Stimulated activated CD4-positive, alpha-beta T cell treated with anti-CD3 and anti-CD28 coated beads, Interleukin-4, amount 100 ng/mL, for 4 hours (primary cell): Measurements from ENCODE around the gene TMC3.
"Not testable (repeated sequence)": the region's sequence is repeated elsewhere in the genome, so short reads cannot be mapped to it uniquely, and the experiment has no call there.

Source experiments
- DNase-seq, 2 experiments: peaks; one replicate each; pipeline ENCODE4 v3.0.0-alpha.2; 2020

Gene TMC3

GRCh38 chr15:81343371-81343770, 30.6 kb downstream of the TMC3 start:
- no peak for DNase-seq

GRCh38 chr15:81341351-81341750, 32.7 kb downstream of the TMC3 start:
- no peak for DNase-seq

- no peak for DNase-seq
These were observed 34.2 kb downstream of the TMC3 start for GRCh38 chr15:81339851-81340250.

GRCh38 chr15:81339321-81339720, 34.7 kb downstream of the TMC3 start:
- DNase-seq, result no peak

- DNase-seq, result no peak
These were observed 35.6 kb downstream of the TMC3 start for GRCh38 chr15:81338170-81339007.

GRCh38 chr15:81337713-81338157, 36.3 kb downstream of the TMC3 start:
- DNase-seq, result no peak

GRCh38 chr15:81337241-81337640, 36.8 kb downstream of the TMC3 start:
- DNase-seq, result no peak

- peak; percentile 27 to 37 for DNase-seq
These were observed 37.4 kb downstream of the TMC3 start for GRCh38 chr15:81336568-81336967.

GRCh38 chr15:81335631-81336030, 38.4 kb downstream of the TMC3 start:
- no peak for DNase-seq

GRCh38 chr15:81334768-81335435, 39.1 kb downstream of the TMC3 start:
- DNase-seq, result no peak

GRCh38 chr15:81333363-81333762, 40.6 kb downstream of the TMC3 start:
- no peak for DNase-seq

- DNase-seq, result no peak
These were observed 41.7 kb downstream of the TMC3 start for GRCh38 chr15:81332326-81332725.

- DNase-seq, result no peak
These were observed 42.4 kb downstream of the TMC3 start for GRCh38 chr15:81331600-81331999.

- DNase-seq, result not testable (repeated sequence)
These were observed 42.9 kb downstream of the TMC3 start for GRCh38 chr15:81331141-81331540.

- no peak for DNase-seq
These were observed 43.5 kb downstream of the TMC3 start for GRCh38 chr15:81330366-81331090.

- DNase-seq, result no peak
These were observed 44.6 kb downstream of the TMC3 start for GRCh38 chr15:81329446-81329845.

- DNase-seq, result no peak
These were observed 46.5 kb downstream of the TMC3 start for GRCh38 chr15:81327516-81327915.

- no peak for DNase-seq
These were observed 47.4 kb downstream of the TMC3 start for GRCh38 chr15:81326466-81327212.

GRCh38 chr15:81323944-81324881, 49.8 kb downstream of the TMC3 start, which contains the start of gene STARD5:
Gene STARD5 (minus strand): TSS chr15:81324141. CDS start chr15:81324099, 42 bp downstream.
- DNase-seq, result peak; percentile 94 to 97

GRCh38 chr15:81323559-81323943, 50.5 kb downstream of the TMC3 start:
- DNase-seq, result no peak

- DNase-seq, result no peak
These were observed 51.2 kb downstream of the TMC3 start for GRCh38 chr15:81322676-81323253.
